HG02852 (cell line): ENCODE data around the gene CRABP2.

Experiments
- ATAC-seq: cut with Tn5 transposase; IDR thresholded peaks from one replicate; pipeline ENCODE4 v1.9.1; 2021; ENCODE audit warnings: mild to moderate bottlenecking, moderate library complexity; ENCODE audit not compliant: unreplicated experiment

CRABP2 gene

DNA sequence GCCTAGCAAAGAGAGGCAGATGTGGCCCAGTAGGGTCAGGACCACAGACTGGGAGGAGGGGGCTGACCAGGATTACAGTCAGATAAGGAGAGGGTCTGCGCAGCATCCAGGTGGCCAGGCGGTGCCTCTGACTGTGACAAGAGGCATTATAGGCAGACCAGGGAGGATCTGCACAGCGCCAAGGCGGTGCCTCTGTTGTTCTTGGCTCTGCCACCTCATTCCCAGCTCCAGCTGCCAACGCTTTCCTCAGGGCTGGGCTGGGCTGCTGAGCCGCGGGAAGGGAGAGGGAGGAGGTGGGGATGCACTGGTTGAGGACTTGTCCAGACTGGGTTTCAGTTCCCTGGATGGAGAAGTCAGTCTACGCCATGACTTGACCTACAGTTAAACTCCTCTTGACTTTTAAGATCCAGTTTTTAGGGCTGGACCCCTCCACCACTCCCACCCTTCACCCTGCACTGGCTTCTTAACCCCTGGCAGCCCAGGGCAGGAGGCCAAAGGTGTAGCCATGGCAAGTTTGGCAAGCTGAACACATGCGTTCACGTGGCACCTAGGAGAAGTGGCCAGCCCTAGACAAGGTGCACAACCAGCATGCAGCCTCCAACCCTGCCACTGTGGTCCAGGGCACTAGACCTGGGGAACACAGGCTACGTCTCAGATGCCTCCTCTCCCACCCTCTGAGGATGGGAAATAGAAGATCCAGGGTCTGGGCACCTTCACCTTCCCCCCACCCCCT lies 4.5 kb upstream of the CRABP2 start:
- no peak for ATAC-seq

DNA sequence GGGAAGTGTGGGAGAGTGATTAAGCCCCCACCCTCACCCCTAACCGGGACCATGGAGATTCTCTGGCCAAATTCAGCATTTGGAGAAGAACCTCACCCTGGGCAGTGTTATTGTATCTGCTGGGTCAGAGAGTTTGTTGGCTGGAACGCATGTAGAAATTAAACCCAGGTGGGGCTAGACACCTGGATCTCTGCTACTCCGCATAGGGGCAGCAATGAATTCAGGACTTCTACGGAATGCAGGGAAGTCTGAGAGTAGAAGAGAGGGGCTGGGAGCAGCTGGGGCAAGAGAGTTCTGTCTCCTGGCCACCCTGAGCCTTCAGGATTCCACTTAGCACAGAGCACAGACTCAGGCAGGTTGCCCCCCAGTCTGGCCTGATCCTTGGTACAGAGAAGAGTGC lies 3.6 kb upstream of the CRABP2 start:
- ATAC-seq: no peak

DNA sequence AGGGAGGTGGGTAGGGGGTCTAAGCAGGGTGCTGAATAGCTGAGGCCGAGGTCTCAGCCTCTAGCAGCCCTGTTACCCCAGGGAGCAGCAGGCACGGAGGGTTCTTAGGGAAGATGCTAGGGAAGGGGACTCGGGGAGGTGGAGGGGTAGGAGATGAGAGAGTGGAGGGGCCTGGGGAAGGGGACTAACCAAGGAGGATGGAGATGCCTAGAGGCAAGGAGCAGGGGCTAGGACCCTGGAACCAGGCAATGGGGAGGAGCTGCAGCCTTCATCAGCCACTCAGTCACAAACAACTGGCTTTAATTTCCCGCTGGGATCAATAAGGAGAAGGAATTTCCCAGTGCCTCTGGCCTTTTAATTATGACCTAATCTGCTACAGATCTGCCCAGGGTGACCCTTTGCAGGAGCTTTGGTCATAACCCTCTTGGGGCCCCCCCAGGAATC lies 2.9 kb upstream of the CRABP2 start:
- ATAC-seq: no peak

DNA sequence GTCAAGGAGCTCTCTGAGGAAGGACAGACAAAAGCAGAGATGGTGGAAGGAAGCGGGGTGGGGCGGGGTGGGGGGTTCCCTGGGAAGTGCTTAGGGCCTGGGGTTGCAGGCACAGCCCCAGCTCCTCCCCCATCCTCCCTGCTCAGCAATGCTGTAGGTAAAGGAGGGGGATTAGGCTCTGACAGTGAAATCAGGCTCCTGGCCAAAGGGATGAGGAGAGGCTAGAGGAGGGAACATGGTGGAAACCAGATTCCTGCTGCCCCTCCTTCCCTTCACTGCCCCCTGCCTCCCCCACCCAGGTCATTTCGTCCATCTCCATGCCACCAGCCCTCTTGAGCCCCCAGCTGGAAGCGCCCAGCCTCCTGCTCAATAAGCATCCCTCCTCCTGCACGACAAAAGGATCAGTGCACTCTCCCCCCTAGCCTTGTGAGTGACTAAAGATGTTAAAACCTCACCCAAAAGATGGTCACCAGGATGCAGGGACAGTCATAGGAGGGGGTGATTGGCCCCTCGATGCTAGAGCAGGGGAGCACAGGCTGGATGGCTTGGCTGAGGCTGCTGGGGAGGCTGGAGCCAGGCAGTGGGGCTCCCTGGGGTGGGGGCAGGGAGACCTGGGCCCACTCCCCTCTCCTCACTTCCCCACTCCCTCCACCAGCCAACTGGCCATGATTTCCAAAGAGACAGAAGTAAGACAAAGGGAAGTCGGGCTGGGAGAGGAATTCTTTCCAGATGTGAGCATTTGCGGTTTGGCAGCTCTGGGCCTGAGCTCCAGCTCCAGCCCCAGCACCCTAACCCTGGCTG lies 2.2 kb upstream of the CRABP2 start:
- no peak for ATAC-seq

DNA sequence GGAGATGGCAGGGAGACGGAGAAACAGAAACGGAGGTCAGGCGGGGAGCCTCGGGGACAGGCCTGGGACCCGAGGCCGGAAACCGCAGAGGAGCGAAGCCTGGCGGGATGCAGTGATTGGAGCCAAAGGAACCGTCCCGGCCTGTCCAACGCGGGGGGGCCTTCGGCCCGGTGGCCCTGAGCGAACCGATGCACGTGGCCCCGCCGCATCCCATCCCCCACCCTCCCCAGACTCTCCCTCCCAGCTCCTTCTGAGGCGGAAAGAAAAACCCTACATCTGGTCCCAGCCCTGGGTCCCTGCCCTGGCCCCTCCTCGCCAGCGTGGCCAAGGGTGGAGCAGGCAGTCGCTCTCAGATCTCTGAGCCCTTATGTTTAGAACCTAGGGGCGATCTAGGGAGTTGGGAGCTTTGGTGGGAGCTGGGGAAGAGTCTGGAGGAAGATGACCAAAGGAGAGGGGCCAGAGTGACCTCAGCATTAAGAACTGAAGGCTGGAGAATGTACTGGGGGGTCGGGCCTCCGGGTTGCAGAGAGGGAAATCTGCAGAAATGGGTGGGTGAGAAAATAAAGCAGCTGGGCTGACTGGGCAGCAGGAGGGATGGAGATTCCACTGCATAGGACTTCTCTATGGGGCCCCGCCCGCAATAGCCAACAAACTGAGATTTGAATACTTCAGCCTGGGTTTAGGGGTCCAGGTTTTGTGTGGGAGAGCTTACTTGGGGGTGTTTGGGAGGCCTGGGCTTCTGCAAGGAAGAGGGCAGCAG lies 1.5 kb upstream of the CRABP2 start:
- ATAC-seq: no peak

DNA sequence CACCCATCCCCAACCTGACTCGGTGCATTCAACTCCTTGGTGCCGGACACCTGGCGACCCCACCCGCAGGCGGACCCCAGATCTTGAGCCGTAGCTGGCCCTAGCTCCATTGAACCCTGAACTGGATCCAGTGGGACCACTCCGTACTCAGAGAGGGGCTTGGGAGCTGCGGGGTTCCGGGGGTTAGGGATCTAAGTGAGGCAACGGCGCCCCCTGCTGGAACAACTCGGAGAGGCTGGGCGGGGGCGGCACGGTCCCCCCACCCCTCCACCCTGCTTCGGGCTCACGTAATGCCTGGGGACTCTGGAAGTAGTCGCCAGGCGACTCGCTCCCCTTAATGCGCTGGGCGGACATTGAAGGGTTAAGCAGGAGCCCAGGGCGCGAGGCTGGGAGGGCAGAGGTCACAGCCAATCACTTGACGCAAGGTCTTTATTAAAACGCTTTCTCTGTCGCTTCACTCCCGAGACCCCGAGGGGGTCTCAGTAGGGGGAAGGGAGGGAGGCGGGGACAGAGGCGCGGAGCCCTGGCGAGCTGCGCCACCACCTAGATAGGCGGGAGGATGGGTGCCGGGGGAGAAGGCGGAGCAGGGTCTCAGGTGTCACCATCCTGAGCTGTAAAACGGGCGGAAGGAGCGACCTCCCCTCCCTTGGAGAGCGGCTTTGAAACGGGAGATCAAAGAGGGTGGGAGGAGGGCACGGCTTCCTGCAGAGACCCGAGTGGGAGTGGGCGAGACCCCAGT lies 704 bp upstream of the CRABP2 start:
- no peak for ATAC-seq

DNA sequence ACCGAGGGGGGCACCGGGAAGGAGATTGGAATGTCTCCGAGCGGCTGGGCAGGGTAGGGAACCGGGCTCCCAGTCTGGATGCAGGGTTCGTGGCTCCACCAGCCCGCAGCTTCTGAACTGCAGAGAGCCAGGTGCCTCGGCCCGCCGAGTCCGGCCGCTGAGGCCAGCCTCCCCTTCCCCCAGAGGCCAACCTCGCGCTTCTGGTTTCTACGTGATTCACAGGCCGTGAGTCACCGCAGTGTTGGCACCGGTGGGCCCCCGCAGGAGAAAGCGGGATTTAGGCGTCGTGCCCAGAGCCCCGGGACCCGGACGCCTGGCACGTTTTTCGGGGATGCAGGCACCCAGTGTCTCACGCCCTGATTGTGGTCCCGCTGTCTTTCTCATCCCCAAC lies 458 bp downstream of the CRABP2 start:
- no peak for ATAC-seq

DNA sequence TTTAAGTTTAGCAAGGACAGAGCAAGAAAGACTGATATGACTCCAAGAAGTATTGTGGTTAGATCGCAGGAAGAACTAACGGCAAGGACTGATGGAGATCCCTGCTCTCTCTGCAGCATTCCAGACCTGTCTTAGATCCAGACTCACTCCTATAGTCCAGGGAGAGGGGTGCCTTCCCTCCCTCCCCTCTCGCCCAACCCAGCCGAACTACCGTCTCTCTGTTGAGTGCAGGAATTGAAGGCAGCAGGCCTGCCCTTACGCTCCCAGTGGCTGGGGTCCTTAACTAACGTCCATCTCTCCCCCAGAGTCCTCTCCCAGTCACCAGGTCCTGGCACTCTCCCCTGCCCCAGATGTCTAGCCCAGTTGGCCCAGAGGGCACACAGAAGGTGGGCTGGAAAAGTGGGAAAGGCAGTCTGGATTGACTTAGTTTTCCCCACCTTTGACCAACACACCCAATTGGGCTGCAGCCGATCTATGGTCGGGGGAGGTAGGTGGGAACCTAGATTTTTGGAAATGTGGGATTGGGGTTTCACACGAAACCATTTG lies 1.1 kb downstream of the CRABP2 start:
- no peak for ATAC-seq

DNA sequence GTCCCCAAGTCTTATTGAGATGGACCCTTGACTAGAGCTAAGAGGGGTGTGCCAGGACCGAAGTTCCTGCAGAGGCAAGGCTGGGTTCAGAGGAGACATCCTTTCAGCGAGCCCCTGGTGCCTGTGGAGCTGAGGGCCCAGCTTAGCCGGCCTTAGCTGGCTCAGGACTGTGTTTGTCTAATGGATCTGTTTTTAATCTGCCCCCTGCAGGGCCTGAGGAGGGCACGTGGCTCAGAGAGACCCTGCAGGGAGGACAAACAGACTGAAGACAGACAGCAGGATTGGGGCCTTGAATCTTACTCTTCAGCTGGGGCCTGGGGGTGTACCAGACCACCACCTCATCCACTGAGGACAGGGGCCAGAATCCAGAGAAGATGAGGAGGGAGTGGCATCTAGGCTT lies 1.6 kb downstream of the CRABP2 start:
- no peak for ATAC-seq

DNA sequence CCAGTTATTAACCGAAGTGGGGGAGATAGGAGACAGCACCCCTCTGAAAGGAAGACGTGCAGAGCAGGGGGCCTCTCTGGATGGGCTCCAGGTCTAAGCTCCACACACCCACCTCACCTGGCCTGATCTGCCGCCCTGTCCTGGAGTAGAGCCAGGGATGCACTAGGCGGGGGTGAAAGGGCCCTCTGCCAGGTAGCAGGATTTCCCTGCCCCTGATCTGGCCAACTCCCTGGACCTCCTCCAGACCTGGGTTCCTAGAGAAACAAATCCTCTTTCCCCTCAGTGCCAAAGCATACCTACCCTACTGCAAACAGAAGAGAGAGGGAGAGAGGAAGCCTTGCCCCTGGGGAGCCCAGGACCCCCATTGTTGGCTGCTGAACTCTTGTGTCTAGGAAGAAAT lies 2.0 kb downstream of the CRABP2 start:
- no peak for ATAC-seq

DNA sequence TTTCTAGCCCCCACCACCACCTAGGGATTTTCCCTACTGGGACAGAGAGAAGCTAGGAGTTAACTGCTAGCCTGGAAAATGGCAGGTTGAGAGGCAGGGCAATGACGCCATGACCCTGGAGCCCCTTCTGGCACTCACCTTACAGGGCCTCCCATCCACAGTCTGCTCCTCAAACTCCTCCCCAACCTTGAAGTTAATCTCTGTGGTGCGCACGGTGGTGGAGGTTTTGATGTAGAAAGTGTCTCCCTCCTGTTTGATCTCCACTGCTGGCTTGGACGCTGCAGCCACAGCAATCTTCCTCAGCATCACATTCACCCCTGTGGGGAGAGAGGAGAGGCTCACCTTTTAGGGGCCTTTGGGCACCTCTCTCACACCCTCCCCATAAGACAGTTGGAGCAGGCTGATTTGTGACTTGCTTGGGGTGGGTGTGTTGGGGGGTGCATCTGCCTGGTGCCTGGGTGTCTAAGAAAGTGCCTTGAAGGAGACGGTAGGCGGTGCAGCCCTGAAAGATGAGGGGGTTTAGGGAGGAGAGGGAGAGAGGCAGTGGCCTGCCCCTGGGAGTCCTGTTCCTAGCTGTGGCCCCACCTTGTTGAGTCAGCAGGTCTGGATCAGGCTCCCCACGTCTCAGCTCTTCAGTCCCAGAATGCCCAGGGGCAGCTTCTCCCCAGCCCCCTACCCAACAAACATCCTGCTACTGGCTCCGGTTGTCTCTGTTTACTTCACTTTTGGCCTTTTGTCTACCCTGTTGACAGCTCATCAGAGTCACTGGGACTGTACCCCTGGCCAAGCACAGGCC lies 4.4 kb downstream of the CRABP2 start:
- no peak for ATAC-seq

DNA sequence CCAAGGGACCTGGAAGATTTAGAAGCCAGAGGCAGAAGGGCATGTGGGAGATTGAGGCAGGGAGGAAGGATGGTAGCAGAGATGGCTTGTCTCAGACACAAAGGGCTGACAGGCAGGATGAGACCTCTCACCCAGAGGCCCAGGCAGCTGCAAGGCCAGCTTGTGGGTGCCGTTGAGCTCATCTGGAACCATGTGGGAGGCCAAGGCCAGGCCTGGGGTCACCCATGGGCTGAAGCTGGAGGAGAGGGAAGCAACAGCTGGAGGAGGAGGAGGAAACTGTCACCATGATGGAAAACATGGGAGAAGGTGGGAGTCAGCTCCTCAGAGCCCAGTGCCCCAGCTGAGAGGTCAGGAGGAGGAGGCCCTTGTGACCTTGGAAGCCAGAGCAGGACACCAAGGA lies 6.4 kb downstream of the CRABP2 start:
- no peak for ATAC-seq

DNA sequence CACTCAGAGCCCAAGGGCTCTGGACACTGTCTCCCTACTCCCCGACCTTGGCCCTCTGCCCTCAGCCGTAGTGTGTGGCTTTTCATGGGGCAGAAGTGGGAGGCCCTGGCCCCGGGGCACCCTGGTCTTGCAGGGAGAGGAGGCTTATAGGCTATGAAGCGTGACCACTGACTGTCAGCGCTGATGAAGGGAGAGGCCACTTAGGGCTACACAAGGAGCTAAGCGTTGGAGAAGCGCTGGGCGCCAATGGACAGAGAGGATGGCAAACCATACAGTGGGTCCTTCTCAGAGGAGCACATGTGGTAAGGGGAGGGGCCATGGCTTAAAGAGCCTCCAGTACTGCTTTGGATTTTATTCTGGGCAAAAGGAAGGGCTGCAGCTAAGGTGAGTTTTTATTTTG lies 7.9 kb downstream of the CRABP2 start:
- no peak for ATAC-seq

DNA sequence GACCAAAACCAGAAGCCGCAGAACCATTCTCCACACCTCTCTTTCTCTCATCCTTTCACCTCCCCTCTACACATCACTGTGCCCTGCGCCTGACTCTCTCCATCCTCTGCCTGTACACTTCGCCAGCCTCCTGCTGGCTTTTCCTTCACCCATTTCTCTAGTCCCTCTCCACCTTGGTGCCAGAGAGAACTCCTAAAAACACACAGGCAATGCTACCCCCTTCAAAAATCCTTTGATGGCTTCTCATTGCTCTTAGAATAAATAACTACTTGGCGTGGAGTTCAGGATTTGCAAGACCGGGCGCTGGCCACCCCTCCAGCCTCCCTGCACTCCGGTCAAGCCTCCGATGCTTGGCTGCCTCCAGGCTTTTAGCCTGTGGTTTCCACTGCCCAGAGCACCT lies 8.6 kb downstream of the CRABP2 start:
- no peak for ATAC-seq

DNA sequence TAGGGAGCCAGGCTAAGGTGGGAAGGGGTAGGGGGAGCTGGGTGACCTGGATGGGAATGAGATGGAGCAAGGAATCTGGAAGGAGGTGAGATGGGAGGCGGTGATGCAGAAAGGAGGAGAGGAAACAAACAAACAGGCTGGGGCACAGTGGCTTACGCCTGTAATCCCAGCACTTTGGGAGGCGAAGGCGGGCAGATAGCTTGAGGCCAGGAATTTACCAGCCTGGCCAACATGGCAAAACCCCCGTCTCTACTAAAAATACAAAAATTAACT lies 10.8 kb downstream of the CRABP2 start:
- no peak for ATAC-seq

DNA sequence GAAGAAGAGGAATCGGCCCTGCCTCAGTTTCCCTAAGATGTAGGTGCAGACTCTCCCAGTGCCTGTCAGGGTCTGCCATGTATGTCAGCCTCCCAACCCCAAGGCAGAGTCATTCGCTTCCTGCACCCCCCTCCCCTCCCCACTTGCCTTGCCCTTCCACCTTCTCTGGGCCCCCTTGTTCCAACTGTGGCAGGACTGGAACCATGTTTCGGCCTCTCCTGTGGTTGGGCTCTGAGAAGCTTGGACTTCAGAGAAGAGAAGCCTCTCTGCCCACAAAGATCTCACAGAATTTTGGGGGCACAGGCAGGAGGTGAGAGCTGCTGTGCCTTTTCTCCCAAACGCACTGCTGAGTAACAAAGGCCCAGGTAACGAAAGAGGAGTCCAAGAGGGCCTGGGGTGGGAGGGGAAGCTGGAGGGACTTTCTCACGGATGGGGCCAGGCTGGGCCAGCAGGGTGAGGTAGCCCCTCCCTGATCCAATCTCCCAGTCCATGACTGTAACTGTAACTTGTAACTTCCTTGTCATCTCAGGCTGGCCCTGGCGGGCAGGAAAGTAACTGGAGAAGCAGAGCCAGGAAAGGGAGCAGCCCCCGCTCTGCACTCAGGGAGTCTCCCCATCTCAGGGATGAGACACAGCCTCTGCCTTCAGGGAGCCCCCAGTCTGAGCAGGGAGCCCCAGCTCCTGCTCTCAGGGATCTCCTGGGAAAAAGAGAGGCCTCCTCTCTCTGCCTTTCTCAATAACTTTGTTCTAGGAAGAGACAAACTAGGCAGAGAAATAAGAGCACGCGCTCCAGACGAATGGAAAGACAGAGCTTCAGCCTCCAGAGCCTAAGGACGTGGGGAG lies 11.3 kb downstream of the CRABP2 start:
- no peak for ATAC-seq

DNA sequence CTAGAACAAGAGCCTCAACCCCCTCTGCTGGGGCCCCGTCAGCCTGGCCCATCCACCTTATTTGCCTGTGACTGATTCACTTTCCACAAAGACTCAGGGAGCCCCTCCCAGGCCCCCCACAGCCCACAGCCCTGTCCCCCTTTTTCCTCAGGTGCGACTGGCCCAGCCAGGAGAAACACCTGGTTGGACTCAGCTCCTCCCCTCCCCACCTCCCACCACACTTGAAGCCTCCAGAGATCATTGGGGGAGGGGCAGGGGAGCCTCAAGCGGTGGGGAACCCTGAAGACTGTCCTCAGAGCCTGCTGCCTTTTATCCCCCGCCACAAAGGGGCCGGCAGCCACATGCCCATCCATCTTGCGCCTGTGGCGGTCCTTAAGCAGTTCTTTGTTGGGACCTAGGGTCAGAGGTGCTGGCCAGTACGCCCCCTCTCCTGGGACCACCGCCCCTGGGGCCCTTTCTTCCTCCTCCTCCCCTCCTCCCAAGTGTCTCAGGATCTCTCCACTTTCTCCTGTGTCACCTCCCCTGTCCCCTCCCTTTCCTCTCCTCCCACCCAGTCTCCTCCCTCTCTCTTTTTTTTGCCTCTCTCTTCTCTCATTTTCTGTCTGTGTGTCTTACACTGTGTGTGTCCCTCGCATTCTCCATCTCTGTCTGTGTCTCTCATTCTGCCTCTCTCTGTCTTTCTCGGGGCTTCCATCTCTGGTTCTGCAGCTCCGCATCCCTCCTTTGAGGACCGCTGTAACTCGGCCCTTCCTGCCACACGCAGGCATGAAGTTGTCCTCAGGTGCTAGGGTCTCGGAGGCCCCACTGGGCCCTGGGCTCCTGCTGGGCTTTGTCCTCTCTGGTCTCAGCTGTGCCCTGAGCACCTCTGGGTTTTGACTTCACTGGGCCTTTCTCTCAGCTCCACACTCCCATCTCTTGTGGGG lies 12.2 kb downstream of the CRABP2 start:
- no peak for ATAC-seq

DNA sequence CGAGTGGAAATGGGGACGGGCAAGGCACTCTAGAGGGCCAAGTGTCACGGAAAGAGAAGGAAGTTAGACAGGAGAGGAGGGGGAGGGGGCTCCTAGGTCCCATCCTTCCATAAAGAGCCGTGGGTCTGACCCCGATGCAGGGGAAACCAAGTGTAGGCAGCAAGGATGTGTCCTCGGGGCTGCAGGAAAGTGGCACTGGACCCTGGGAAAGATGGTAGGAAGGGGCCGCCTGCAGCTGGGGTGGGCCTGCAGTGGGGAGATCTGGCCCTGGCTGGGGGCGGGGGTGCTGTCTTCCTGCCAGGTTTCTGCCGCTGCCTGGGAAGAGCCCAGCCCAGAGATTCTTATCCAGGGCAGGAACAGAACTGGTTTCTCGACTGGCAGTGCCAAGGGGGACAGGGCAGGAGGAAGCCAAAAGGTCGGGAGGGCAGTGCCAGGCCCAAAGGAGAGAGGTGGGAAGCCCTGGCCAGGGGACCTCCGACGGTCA lies 12.9 kb downstream of the CRABP2 start:
- ATAC-seq: no peak
